Adrenal gland (tissue), 12 donors: ENCODE measurements around the gene CMTM6. TPM values are rescaled to one million over a fixed set of nuclear protein-coding genes. Genes with fewer than 3 reads are reported as not detected.

Experiments
- DNase-seq, 7 donors: peaks; one replicate each; pipeline ENCODE4 v3.0.0-alpha.2; 2019 to 2020
- H3K27ac ChIP-seq, 5 donors: fragments of 200-600 bp; sonication (generic) in 4 of 5; 1 replicate in 3 of 5; 2 replicates in 2 of 5; pipeline versions ENCODE4 v1.5.1 to v1.8.0; 2016 to 2020; ENCODE audit warnings: mild to moderate bottlenecking in 1 of 5
- H3K27me3 ChIP-seq: fragments of 200-600 bp; 2 replicates; pipeline ENCODE4 v1.8.0; 2021
- H3K36me3 ChIP-seq, 2 donors: fragments of 200-600 bp; replicated peaks in 1 of 2; 1 replicate in 1 of 2; 2 replicates in 1 of 2; pipeline versions ENCODE4 v1.5.1 to v1.8.0; 2018 to 2022
- H3K4me1 ChIP-seq, 2 donors: fragments of 200-600 bp; replicated peaks in 1 of 2; 1 replicate in 1 of 2; 2 replicates in 1 of 2; pipeline versions ENCODE4 v1.5.1 to v1.8.0; 2018 to 2021
- H3K4me3 ChIP-seq, 4 donors: fragments of 200-600 bp; sonication (generic) in 3 of 4; one replicate each; pipeline ENCODE4 v1.5.1; 2016 to 2018
- H3K9me3 ChIP-seq, 3 donors: fragments of 200-600 bp; sonication (generic) in 1 of 3; replicated peaks in 1 of 3; 1 replicate in 2 of 3; 2 replicates in 1 of 3; pipeline versions ENCODE4 v1.5.1 to v1.8.0; 2016 to 2021
- POLR2A ChIP-seq, 2 donors: fragments of 450-650 bp; IDR thresholded peaks; one replicate each; pipeline ENCODE4 v1.6.1; 2017; ENCODE audit warnings: antibody characterized with exemption in 2 of 2, mild to moderate bottlenecking in 2 of 2, moderate library complexity in 1 of 2
- WGBS, 4 donors: extraction: QIAGEN DNeasy Blood & Tissue Kit in 2 of 4; methylation state at CpG; one replicate each; pipeline versions ENCODE4 v1.1.5 to v1.1.7; 2013 to 2017; 5-methylcytosine and 5-hydroxymethylcytosine counted together
- intact Hi-C, 2 donors: fragments of 100-400 bp; cut with DNase I; formaldehyde crosslinking; loops; one replicate each; pipeline versions ENCODE4 v1.14.1 to v1.15.0; 2022 to 2023
- polyA plus RNA-seq, 3 donors: library from polyadenylated mRNA; stranded (reverse); fragments of 200-250 nt in 2 of 3; fragments of 350-450 nt in 1 of 3; fragmentation: Illumina TruSeq in 1 of 3; extraction: RNeasy Lipid Tissue Mini Kit (QIAGEN cat#74804) in 1 of 3; gene quantifications; one replicate each; pipeline ENCODE4 v1.2.3, GENCODE V29; 2013 to 2014
- total RNA-seq, 9 donors: library from RNA; depleted of rRNA in 4 of 9; stranded (reverse); fragments of >200 nt in 4 of 9; fragments of 120-200 nt in 1 of 9; fragmentation: NEBNext Ultra II Directional in 1 of 9; extraction: Animal tissue kit (Norgen Biotek cat#: 25700) in 1 of 9; gene quantifications; one replicate each; pipeline versions ENCODE4 v1.1.0 to v1.2.4, GENCODE V29; 2013 to 2023
- TF ChIP-seq, protein P1 (sequence below), 6 experiments: fragments of 450-650 bp in 4 of 6; fragments of 200-600 bp in 2 of 6; sonication (generic) in 1 of 6; IDR thresholded peaks; 1 replicate in 5 of 6; 2 replicates in 1 of 6; pipeline versions ENCODE4 v1.5.1 to v1.8.0; 2016 to 2021; ENCODE audit warnings: antibody characterized with exemption in 6 of 6, mild to moderate bottlenecking in 2 of 6, moderate library complexity in 1 of 6
- donor health status: healthy with polysubstance abuse.
- donor health status: Bipolar disorder and iron deficiency.
- donor health status: DM: yes; HTN: yes; CAD: no.
- donor health status: DM: no; HTN: no; CAD: no.
- donor health status: DM: no; HTN: no; CAD: no.
- donor health status: DM: yes; HTN: yes; CAD: no.

The CMTM6 gene
- total and polyA plus RNA-seq, 12 donors, result 13.5 to 62.5 (median 42.4) TPM

GRCh38 chr3:32483772-32484171 lies 18.9 kb downstream of the CMTM6 start:
- intact Hi-C loops, result no loop called here
- 50 to 59% (median 53%) methylated on average over 1 of the region's 1 CpG for WGBS, 4 donors
- Histone ChIP-seq H3K4me3 (no peak overlapping the region), H3K9me3 (no peaks in the 10 kb centered on the region), H3K27ac (peak overlapping the region in 1 of 5 donors; percentile 55), H3K36me3 (peaks cover 0 to 6% of the 10 kb centered on the region in 2 donors), H3K4me1 (peaks cover 0 to 17% of the 10 kb centered on the region in 2 donors), H3K27me3 (no peaks in the 10 kb centered on the region)
- no peak for TF ChIP-seq POLR2A (IDR thresholded peaks at IDR 0.05)
- TF ChIP-seq, protein P1, sequence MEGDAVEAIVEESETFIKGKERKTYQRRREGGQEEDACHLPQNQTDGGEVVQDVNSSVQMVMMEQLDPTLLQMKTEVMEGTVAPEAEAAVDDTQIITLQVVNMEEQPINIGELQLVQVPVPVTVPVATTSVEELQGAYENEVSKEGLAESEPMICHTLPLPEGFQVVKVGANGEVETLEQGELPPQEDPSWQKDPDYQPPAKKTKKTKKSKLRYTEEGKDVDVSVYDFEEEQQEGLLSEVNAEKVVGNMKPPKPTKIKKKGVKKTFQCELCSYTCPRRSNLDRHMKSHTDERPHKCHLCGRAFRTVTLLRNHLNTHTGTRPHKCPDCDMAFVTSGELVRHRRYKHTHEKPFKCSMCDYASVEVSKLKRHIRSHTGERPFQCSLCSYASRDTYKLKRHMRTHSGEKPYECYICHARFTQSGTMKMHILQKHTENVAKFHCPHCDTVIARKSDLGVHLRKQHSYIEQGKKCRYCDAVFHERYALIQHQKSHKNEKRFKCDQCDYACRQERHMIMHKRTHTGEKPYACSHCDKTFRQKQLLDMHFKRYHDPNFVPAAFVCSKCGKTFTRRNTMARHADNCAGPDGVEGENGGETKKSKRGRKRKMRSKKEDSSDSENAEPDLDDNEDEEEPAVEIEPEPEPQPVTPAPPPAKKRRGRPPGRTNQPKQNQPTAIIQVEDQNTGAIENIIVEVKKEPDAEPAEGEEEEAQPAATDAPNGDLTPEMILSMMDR (IDR thresholded peaks at IDR 0.05), result no peak
- no peak for DNase-seq

DNA sequence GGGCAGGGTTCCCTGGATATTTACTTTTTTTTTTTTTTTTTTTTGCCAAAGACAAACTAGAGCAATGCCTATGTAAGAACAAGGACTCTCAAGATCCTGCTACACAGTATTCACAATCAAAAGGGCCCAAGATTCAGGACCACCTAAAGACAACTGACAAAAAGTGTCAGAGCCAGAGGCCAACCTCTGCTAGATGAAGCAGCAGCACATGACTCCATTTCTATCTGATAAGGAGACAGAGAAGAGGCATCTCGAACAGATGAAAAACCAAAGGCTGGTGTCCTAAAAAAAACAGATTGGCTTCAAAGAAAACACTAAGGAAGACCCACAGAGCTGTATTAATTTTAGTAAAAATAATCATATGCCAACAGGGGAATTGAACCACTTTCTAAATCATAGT lies 20.0 kb downstream of the CMTM6 start:
- Histone ChIP-seq H3K36me3 (peaks cover 0 to 6% of the 10 kb centered on the region in 2 donors), H3K27me3 (no peaks in the 10 kb centered on the region), H3K4me1 (peaks cover 0 to 17% of the 10 kb centered on the region in 2 donors), H3K4me3 (no peak overlapping the region), H3K27ac (no peak overlapping the region), H3K9me3 (no peaks in the 10 kb centered on the region)
- no peak for TF ChIP-seq POLR2A (IDR thresholded peaks at IDR 0.05)
- TF ChIP-seq, protein P1 (IDR thresholded peaks at IDR 0.05), result no peak
- WGBS, 4 donors, result 77 to 95% (median 93%) methylated on average over 1 of the region's 1 CpG
- intact Hi-C loops, result no loop called here
- DNase-seq, result no peak

DNA sequence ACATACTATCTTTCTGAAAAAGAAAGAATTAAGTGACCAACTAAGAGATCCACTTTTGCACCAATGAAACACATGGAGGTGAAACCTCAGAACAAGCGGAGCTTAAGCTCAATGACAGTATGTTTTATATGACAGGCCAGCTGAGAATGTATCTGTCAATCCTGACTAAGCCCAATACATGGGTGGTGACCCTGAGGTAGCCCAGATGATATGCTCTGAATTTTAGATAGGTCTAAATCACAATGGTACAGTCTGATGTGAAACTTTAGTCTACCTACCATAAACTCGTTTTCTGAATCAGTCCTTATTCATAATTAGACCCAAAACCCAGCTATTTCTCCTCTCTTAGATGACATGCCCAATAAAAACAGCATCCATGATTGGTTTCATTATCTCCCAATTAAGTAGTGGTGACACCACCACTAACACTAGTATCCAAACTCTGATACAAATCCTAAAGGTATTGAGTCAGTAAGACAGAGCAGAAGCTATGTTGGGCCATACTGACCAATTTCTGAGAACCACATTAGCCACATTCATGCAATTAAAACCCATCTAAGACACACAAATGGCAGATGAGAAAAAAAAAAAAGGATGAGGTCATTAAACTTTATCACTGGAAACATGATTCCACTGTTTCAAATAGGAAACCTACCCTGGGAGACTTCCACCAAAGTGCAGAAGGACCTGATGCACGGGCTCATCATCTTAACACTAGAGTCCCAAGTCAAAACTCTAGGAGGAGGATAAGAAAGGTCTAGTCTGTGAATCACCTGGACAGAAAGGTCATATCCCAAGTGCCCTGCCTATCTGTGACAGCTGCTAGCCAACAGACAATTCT lies 20.6 kb downstream of the CMTM6 start:
- no peaks in the 10 kb centered on the region for H3K9me3 ChIP-seq
- H3K4me1 ChIP-seq, result peaks cover 0 to 17% of the 10 kb centered on the region in 2 donors
- 93 to 100% (median 97%) methylated on average over 3 of the region's 3 CpGs for WGBS, 4 donors
- no peak overlapping the region for H3K27ac ChIP-seq
- TF ChIP-seq, protein P1 (IDR thresholded peaks at IDR 0.05), result no peak
- no peak for TF ChIP-seq POLR2A (IDR thresholded peaks at IDR 0.05)
- H3K36me3 ChIP-seq, result peaks cover 0 to 6% of the 10 kb centered on the region in 2 donors
- no peak overlapping the region for H3K4me3 ChIP-seq
- intact Hi-C loops, result no loop called here
- DNase-seq, result no peak
- H3K27me3 ChIP-seq, result no peaks in the 10 kb centered on the region

- peaks cover 0 to 10% of the 10 kb centered on the region in 2 donors for H3K4me1 ChIP-seq
- intact Hi-C loops, result no loop called here
- H3K9me3 ChIP-seq, result no peaks in the 10 kb centered on the region
- DNase-seq, result no peak
- TF ChIP-seq, protein P1 (IDR thresholded peaks at IDR 0.05), result no peak
- TF ChIP-seq POLR2A (IDR thresholded peaks at IDR 0.05), result no peak
- H3K4me3 ChIP-seq, result no peak overlapping the region
- peaks cover 0 to 6% of the 10 kb centered on the region in 2 donors for H3K36me3 ChIP-seq
- H3K27me3 ChIP-seq, result no peaks in the 10 kb centered on the region
- H3K27ac ChIP-seq, result no peak overlapping the region
- WGBS, 4 donors, result 44 to 100% (median 94%) methylated on average over 1 of the region's 1 CpG
Observed at GRCh38 chr3:32480604-32481003, 22.0 kb downstream of the CMTM6 start.
